Mesodermal cell (in vitro differentiated cells): Measurements from ENCODE around the gene MIDN.

Source experiments
- H3K27ac ChIP-seq: 2 replicates; pipeline ENCODE4 v1.7.0; 2013; ENCODE audit warnings: mild to moderate bottlenecking, low read depth, low read length, moderate library complexity; ENCODE audit not compliant: severe bottlenecking
- H3K36me3 ChIP-seq: 2 replicates; pipeline ENCODE4 v1.7.1; 2013; ENCODE audit warnings: mild to moderate bottlenecking, low read length, moderate library complexity; ENCODE audit not compliant: control insufficient read depth, insufficient read depth
- H3K4me1 ChIP-seq: one replicate; pipeline ENCODE4 v1.7.1; 2013; ENCODE audit warnings: mild to moderate bottlenecking, low read length; ENCODE audit not compliant: insufficient read depth, control insufficient read depth, poor library complexity, severe bottlenecking
- H3K4me3 ChIP-seq: 2 replicates; pipeline ENCODE4 v1.7.0; 2013; ENCODE audit warnings: low read length, control low read depth, mild to moderate bottlenecking; ENCODE audit not compliant: insufficient read depth, poor library complexity, severe bottlenecking; ENCODE audit errors: extremely low read depth
- H3K9me3 ChIP-seq: 2 replicates; pipeline ENCODE4 v1.7.1; 2013; ENCODE audit warnings: mild to moderate bottlenecking, low read length, moderate library complexity; ENCODE audit not compliant: control insufficient read depth
- WGBS, 2 experiments: methylation state at CpG; one replicate each; pipeline ENCODE4 v1.1.5; 2013; ENCODE audit warnings: missing lambda C conversion rate in 2 of 2; ENCODE audit not compliant: insufficient coverage in 2 of 2; 5-methylcytosine and 5-hydroxymethylcytosine counted together

Gene MIDN

GRCh38 chr19:1250437-1251260, 2.3 kb downstream of the MIDN start:
- peaks cover 28% of the 10 kb centered on the region for H3K4me1 ChIP-seq
- H3K9me3 ChIP-seq, result no peaks in the 10 kb centered on the region
- WGBS, 2 experiments, result 0% methylated on average over 62 to 63 of the region's 90 CpGs
- peaks cover 50% of the 10 kb centered on the region for H3K36me3 ChIP-seq
- peak overlapping the region; percentile 87 for H3K4me3 ChIP-seq
- peak overlapping the region; percentile 90 for H3K27ac ChIP-seq

- Histone ChIP-seq H3K36me3 (peaks cover 59% of the 10 kb centered on the region), H3K4me1 (peaks cover 35% of the 10 kb centered on the region), H3K4me3 (peak overlapping the region; percentile 87), H3K27ac (peak overlapping the region; percentile 90), H3K9me3 (no peaks in the 10 kb centered on the region)
- WGBS, 2 experiments, result 1 to 5% methylated on average over 15 to 26 of the region's 41 CpGs
Observed at GRCh38 chr19:1251330-1252220, 3.2 kb downstream of the MIDN start.

GRCh38 chr19:1252221-1252820, 3.9 kb downstream of the MIDN start:
- Histone ChIP-seq H3K9me3 (no peaks in the 10 kb centered on the region), H3K4me1 (peaks cover 40% of the 10 kb centered on the region), H3K4me3 (peak overlapping the region; percentile 87), H3K27ac (peak overlapping the region; percentile 90), H3K36me3 (peaks cover 66% of the 10 kb centered on the region)
- 31 to 47% methylated on average over 13 to 14 of the region's 30 CpGs for WGBS, 2 experiments

GRCh38 chr19:1252821-1253513, 4.6 kb downstream of the MIDN start:
- peak overlapping the region; percentile 90 for H3K27ac ChIP-seq
- H3K4me3 ChIP-seq, result peak overlapping the region; percentile 87
- WGBS, 2 experiments, result 38 to 53% methylated on average over 7 to 10 of the region's 26 CpGs
- no peaks in the 10 kb centered on the region for H3K9me3 ChIP-seq
- H3K36me3 ChIP-seq, result peaks cover 73% of the 10 kb centered on the region
- peaks cover 45% of the 10 kb centered on the region for H3K4me1 ChIP-seq

- H3K27ac ChIP-seq, result peak overlapping the region; percentile 82
- H3K36me3 ChIP-seq, result peaks cover 78% of the 10 kb centered on the region
- 86 to 87% methylated on average over 20 to 22 of the region's 23 CpGs for WGBS, 2 experiments
- no peaks in the 10 kb centered on the region for H3K9me3 ChIP-seq
- H3K4me1 ChIP-seq, result peaks cover 51% of the 10 kb centered on the region
- peak overlapping the region; percentile 87 for H3K4me3 ChIP-seq
Observed at GRCh38 chr19:1253514-1254080, 5.2 kb downstream of the MIDN start.

- WGBS, 2 experiments, result 91 to 95% methylated on average over 29 to 37 of the region's 37 CpGs
- Histone ChIP-seq H3K36me3 (peaks cover 78% of the 10 kb centered on the region), H3K4me1 (peaks cover 53% of the 10 kb centered on the region), H3K4me3 (no peak overlapping the region), H3K9me3 (no peaks in the 10 kb centered on the region), H3K27ac (peak overlapping the region; percentile 82)
Observed at GRCh38 chr19:1254081-1254527, 5.7 kb downstream of the MIDN start.

GRCh38 chr19:1254530-1255185, 6.3 kb downstream of the MIDN start:
- WGBS, 2 experiments, result 97 to 98% methylated on average over 19 of the region's 20 CpGs
- peaks cover 78% of the 10 kb centered on the region for H3K36me3 ChIP-seq
- no peaks in the 10 kb centered on the region for H3K9me3 ChIP-seq
- H3K27ac ChIP-seq, result peak overlapping the region; percentile 82
- no peak overlapping the region for H3K4me3 ChIP-seq
- peaks cover 59% of the 10 kb centered on the region for H3K4me1 ChIP-seq

GRCh38 chr19:1255186-1256161, 7.1 kb downstream of the MIDN start:
- no peak overlapping the region for H3K4me3 ChIP-seq
- H3K9me3 ChIP-seq, result no peaks in the 10 kb centered on the region
- WGBS, 2 experiments, result 95 to 96% methylated on average over 50 to 51 of the region's 52 CpGs
- H3K36me3 ChIP-seq, result peaks cover 75% of the 10 kb centered on the region
- H3K27ac ChIP-seq, result peak overlapping the region; percentile 62
- H3K4me1 ChIP-seq, result peaks cover 62% of the 10 kb centered on the region
